ENCODE measurements around the gene PSG4.
"Not testable (repeated sequence)": the region's sequence is repeated elsewhere in the genome, so short reads cannot be mapped to it uniquely, and the experiment has no call there.

PSG4 gene

GRCh38 chr19:43205471-43206105 is at the start of gene PSG4:
Gene PSG4, minus strand, starts transcription at chr19:43205638. Its CDS starts 102 bp downstream, at chr19:43205536.
- not testable (repeated sequence) for DNase-seq

- not testable (repeated sequence) for DNase-seq
These were observed 46.0 kb upstream of the PSG4 start for GRCh38 chr19:43251428-43251827.

GRCh38 chr19:43250296-43250695 is 44.9 kb upstream of the PSG4 start:
- not testable (repeated sequence) for DNase-seq

GRCh38 chr19:43248635-43249002 is 43.2 kb upstream of the PSG4 start:
- not testable (repeated sequence) for DNase-seq

GRCh38 chr19:43247243-43247880 is 41.9 kb upstream of the PSG4 start:
- not testable (repeated sequence) for DNase-seq

DNA sequence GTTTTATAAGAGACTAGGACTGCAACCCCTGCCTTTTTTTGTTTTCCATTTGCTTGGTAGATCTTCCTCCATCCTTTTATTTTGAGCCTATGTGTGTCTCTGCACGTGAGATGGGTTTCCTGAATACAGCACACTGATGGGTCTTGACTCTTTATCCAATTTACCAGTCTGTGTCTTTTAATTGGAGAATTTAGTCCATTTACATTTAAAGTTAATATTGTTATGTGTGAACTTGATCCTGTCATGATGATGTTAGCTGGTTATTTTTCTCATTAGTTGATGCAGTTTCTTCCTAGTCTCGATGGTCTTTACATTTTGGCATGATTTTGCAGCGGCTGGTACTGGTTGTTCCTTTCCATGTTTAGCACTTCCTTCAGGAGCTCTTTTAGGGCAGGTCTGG is 40.4 kb upstream of the PSG4 start:
- DNase-seq, result not testable (repeated sequence)

DNA sequence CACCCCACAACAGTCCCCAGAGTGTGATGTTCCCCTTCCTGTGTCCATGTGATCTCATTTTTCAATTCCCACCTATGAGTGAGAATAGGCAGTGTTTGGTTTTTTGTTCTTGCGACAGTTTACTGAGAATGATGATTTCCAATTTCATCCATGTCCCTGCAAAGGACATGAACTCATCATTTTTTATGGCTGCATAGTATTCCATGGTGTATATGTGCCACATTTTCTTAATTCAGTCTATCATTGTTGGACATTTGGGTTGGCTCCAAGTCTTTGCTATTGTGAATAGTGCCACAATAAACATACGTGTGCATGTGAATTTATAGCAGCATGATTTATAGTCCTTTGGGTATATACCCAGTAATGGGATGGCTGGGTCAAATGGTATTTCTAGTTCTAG is 36.8 kb upstream of the PSG4 start:
- DNase-seq, result not testable (repeated sequence)

DNA sequence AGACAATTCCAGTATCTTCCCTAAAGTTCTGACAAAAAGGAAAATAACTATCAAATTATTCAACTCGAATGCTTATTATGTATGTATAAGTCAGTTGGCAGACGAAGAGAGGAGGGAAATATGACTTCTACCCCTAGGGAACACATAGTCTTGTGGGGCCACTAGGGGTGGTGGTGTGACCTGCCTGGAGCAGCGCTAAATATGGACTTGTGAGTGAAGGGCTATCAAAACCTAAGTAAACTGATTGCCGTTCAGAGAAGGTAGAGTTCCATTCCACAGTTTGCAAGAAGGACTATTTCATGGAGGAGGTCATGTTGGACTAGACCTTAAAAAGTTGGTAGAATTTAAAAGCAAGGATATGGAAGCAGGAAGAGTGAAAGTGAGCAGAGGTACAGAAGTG is 32.8 kb upstream of the PSG4 start:
- DNase-seq, result not testable (repeated sequence)

DNA sequence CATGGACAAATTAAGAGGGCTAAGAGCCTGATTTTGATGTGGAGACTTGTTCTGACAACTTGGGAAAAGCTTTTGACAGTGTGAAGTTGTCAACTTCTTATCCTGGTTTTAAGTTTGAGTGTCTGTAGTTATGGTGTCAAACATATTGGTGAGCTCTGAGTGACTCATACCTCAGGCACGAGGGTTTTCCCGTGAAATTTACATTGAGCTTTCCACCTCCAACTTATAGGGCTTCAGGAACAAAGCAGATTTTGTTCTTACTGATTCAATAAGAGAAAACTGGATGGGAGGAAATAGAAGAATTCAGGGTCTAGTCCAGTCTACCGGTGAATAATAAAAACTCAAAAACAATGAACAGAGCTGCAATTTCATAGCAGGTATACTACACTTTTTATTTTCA is 30.2 kb upstream of the PSG4 start:
- DNase-seq, result not testable (repeated sequence)

GRCh38 chr19:43229315-43229714 is 23.9 kb upstream of the PSG4 start:
- no peak for DNase-seq

- DNase-seq, result not testable (repeated sequence)
These were observed 23.3 kb upstream of the PSG4 start for GRCh38 chr19:43228730-43229129.

DNA sequence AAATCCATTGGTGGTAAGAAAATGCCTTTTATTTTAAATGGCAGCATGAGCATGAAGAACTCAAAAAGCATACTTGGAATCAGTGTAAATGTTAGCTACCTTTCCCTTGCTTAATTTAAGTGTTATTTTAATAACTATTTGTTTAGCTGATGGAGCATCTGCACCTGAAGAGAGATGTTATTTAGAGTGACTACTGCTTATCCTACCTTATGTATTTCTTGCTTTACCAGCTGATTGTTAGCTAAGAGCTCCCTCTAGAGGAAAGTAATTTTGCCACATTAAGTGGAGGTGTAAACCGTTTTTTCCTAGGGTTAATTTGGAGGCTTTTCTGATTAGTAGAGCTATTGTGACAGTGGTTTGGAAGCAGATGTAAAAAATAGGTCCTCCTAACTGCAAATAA is 21.5 kb upstream of the PSG4 start:
- not testable (repeated sequence) for DNase-seq

DNA sequence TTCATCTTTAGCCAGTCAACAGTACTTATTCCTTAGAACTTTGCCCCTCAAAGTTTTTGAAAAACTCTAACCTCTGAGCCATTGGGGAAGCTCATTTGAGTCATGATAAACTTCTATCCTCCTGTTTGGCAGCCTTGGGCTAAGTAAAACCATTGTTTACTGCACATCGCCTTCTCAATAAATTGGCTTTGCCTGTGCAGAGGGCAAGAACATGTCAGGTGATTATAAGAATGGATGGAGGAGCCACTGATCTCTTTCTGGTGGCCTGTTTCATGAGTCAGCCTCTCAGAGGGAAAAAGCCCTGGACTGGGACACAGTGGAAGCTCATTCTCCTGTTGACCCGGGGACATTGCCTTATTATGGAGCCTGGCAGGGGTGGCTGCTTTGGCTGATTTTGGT is 19.4 kb upstream of the PSG4 start:
- DNase-seq, result no peak

DNA sequence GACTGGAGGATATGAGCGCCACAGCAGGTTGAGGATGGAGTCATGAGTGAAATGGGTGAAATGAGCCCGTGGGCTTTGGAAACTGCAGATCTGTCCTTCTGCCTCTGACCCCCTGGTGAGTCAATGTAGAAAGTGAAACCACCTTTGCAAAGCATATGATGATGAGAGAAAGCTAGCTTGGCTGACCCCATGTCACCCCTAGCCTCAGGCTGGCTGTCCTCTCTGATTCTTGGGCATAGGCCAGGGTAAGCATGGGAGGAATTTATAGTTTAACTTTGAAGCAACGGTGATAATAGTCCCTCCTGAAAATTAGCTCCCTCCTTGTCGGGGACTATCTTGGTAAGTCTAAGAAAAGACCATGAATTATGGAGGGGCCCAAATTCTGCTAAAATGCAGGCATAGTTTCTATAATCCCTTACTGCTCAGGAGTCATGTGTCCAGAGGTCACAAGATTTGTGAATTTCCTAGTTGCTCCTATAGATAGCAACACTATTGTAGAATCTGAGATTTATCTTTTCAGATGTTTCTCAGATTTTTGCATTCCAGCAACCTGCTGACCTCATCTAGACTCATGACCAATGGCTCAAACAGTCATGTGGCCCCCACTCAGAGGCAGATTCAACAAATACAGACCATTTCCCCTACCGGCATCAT is 18.9 kb upstream of the PSG4 start:
- DNase-seq, result not testable (repeated sequence)

GRCh38 chr19:43221891-43222290 is 16.5 kb upstream of the PSG4 start:
- DNase-seq, result not testable (repeated sequence)

DNA sequence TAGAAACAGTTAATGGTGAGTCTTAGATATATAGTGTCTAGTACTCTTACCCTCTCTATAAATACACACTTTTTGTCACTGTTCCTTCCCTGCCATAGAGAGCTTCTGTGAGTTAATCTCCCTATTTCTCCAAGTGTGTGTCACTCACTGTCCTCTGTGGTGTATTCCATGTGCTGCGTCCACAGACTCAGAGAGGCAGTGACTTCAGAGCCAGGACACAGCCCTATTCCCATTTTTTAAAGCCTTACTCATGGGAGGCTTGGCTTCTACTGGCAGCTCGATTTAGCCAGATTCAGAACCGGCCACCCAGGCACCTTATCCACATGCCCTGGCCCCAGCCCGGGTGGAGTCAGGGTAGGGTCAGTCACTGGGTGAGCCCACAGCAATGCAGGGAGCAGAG is 13.7 kb upstream of the PSG4 start:
- DNase-seq, result not testable (repeated sequence)

DNA sequence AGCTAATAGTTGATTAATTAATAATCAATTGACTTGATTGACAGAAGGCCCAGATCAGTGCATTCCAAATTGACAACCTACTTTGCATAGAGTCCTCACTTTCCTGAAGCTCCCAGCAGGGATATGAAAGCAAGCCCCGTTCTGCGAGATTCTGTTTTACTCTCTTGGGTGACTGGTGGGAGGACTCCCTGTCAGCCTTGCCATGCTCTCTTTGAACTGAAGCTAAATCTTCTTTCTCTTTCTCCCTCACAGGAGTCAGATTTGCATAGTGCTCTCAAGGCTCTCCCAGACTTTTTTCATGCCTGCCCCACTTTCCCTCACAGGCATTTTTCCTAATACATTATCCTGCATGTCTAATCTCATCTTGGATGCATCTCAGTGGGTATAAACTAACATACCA is 10.4 kb upstream of the PSG4 start:
- not testable (repeated sequence) for DNase-seq

DNA sequence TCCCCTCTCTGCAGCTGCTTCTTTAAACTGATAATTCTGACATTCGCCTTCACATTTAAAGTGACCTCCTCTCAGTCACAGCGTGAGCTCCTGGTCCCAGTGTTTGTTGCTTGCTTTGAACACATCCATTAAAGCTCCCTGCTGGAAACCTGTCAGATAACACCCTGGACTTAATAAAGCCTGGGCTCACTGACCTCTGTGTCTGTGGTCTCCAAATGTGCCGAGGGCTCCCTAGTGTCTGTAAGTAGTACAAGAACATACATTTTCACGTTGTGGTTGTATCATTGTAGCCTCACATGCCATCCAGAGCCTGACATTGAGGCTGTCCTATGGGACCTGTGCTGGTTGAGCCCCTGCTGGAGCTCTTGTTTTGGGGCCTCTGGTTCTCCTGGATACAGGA is 2.6 kb upstream of the PSG4 start:
- no peak for DNase-seq

DNA sequence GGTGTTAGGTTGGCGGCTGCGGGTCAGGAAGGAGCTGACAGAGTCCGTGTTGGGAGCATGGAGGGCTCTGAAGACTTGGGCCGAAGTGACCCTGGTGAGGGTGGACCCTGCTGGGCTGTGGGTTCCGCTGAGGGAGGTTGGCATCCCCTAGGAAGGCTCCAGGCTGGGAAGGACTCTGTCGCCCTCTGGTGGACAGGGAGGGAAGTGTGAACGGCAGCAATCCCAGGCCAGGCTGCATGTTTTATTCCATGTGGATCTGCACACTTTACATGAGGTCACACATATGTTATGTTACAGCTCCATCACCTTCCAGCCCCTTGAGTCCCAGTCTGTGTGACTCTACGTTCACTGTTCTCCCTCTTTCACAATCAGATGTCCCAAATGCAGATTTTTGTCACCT is 1.7 kb upstream of the PSG4 start:
- DNase-seq, result not testable (repeated sequence)

- DNase-seq, result not testable (repeated sequence)
These were observed 1.8 kb downstream of the PSG4 start for GRCh38 chr19:43203611-43204010.

DNA sequence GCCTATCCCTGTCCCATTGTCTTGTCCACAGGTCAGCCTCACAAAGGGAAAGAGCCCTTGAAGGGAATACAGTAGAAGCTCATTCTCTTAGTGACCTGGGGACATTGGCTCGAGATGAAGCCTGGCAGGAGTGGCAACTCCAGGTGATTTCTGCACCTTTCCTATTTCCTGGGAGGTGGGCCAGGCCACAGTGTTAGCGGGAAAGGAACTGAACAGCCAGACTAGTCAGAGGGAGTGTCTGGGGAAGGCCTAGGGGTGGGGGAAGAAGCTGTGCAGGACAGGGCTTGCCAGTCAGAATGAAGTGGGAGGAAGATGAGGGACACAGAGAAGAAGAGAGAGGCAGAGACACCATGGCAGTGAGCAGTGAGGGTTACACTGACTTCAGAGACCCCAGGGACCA is 3.5 kb downstream of the PSG4 start:
- not testable (repeated sequence) for DNase-seq

GRCh38 chr19:43201337-43201801 is 4.1 kb downstream of the PSG4 start:
- DNase-seq, result not testable (repeated sequence)

GRCh38 chr19:43198686-43199419 is 6.6 kb downstream of the PSG4 start:
- DNase-seq, result not testable (repeated sequence)

Data from NCI-H345 (cell line).